HG03457 (cell line): ENCODE measurements around the gene CPT1A.

ENCODE experiments used
- ATAC-seq: cut with Tn5 transposase; IDR thresholded peaks from one replicate; pipeline ENCODE4 v1.9.1; 2021; ENCODE audit warnings: moderate number of reproducible peaks; ENCODE audit not compliant: unreplicated experiment

CPT1A gene

GRCh38 chr11:68854273-68854958 lies 12.7 kb upstream of the CPT1A start:
- ATAC-seq: no peak

DNA sequence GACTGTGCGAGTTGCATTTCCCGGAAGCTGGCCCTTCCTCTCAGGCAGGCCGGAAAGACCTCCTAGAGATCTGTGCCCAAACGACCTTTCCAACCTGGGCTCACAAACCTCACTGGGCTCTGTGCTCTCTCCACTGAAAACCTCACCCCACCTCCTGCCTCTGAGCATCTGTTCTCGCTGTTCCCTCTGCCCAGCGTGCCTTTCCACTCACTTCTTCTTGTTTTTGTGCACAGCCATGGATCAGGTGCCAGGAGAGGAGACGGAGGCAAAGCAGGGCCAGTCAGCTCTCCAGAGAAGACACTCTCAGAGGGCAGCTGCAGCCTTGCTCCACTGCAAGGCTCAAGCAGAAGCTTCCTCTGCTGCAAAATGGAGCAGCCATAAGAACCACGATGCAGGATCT lies 10.9 kb upstream of the CPT1A start:
- ATAC-seq: no peak

- ATAC-seq: no peak
Measured at GRCh38 chr11:68848429-68848828, 6.7 kb upstream of the CPT1A start.

GRCh38 chr11:68847395-68847794 lies 5.7 kb upstream of the CPT1A start:
- ATAC-seq: no peak

- ATAC-seq: no peak
Measured at GRCh38 chr11:68845351-68846002, 3.8 kb upstream of the CPT1A start.

- no peak for ATAC-seq
Measured at GRCh38 chr11:68844801-68845200, 3.1 kb upstream of the CPT1A start.

- no peak for ATAC-seq
Measured at GRCh38 chr11:68844376-68844775, 2.7 kb upstream of the CPT1A start.

- ATAC-seq: no peak
Measured at GRCh38 chr11:68843703-68844312, 2.1 kb upstream of the CPT1A start.

DNA sequence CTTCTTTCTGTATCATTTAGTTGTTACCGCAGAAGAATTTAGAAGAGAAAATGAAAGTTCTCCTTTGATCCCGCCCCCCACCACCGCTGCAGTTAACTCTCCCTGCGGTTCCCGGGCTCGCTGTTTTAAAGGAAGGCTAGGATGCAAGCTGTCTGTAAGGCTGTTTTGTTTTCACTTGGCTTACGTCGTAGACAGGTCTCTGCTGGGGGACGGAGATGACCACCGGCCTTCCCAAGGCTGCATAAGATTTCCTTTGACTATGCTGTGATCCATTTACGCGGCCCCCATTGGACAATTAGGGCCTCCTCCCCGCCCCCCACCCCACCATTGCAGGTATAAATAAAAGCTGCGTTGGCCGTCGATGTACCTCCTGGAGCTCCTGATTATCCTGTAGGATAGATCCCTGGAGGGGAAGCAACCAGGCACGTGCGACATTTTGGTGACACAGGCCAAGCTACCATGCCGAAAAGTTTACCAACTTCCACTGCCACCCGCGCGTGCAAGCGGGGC lies 1.4 kb upstream of the CPT1A start:
- ATAC-seq: no peak

DNA sequence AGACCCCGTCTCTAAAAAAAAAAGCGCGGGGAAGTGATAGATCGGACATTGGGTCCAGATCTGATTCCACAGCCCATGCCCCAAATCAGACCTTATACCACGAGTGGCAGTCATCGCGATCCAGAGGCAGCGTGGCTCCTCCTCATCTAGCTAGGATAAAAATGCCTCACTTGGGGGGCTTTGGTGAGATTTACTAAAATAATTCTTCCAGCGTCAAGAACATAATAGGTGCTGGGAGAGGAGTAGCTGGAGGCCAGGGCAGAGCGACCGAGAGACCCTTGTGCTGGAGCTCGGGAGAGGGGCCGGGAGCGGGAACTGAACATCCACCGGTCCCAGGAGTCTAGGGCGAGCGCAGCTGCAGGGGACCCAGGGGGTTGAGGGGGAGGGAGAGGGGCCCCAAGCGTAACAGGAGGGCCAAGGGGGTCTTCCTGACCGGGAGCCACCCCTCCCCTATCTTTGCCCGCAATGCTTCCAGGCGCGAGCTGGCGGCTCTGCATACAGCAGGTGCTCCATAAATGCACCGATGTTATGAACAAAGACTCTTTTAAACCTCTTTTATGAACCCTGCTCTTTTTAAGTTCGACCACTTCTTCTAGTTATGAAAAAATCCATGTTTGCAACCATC lies 823 bp upstream of the CPT1A start:
- ATAC-seq: no peak

GRCh38 chr11:68840661-68841653 lies 759 bp downstream of the CPT1A start:
- ATAC-seq: no peak

GRCh38 chr11:68839911-68840641 lies 1.6 kb downstream of the CPT1A start:
- ATAC-seq: peak; percentile 4

DNA sequence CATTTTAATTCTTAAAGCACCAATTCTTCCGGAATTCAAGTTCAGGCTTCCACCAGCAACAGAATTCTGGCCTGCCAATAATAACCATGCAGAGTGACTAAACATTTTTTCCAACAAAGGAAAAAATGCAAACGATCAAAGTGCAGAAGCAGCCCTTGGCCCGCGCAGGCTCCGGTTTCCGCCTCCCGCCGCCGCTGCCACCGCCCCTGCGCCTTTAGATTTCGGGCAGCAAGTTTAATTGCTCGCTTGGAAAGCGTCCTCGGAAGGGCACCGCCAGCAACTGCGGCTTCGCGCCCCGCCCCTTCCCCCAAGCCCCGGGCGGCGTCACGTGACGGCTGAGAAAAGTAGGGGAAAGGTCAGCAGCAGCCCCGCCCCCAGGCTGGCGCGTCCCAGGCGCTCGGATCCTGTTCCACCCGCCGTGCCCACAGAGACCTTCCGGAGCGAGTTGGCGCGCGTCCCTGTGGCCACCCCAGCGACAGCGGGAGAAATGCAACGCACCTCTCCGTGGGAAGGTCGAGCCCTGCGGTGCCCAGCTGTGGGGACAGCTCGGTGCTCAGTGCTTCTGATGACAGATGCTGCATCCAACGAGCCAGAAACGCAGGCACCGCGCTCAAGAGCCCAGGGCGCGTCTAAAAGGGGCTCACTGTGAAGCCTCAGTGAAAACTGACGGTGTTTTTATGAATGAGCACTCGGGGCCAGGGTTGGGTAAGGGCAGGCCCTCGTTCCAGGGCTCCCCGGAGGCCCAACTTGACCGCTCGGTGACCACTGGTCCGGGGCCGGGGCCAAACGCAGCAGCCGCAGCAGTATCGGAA lies 2.5 kb downstream of the CPT1A start:
- peak; percentile 27 for ATAC-seq

GRCh38 chr11:68838572-68838964 lies 3.1 kb downstream of the CPT1A start:
- ATAC-seq: no peak

GRCh38 chr11:68837583-68838571 lies 3.8 kb downstream of the CPT1A start:
- no peak for ATAC-seq

- ATAC-seq: no peak
Measured at GRCh38 chr11:68835749-68836148, 6.0 kb downstream of the CPT1A start.

DNA sequence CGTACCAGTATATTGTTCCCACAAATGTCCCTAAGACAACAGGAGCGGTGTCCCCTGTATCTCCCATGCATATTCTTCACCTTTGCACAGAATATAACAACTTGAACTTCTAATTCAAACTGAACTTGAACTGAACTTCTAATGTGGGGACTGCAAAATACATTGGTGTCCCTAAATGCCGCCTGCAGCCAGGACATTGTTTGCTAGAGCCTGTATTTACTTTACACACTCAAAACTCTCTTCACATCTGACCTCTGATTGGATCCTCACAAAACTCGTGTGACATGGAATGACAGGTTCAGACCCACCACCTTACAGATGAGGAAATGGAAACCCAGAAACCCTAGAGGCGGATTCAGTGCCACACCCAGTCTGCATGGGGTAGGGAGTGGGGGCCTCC lies 6.4 kb downstream of the CPT1A start:
- no peak for ATAC-seq
